ENCODE measurements around the gene RTEL1.

GRCh38 chr20:63718996-63719395 lies 60.9 kb downstream of the RTEL1 start:
- TF ChIP-seq CTCF (IDR thresholded peaks at IDR 0.05; ENCODE audit: low read depth, low read length, poor library complexity, severe bottlenecking), result no peak
- no peak for TF ChIP-seq EZH2phosphoT487 (IDR thresholded peaks at IDR 0.05; ENCODE audit: borderline replicate concordance, low read length)

Data from DOHH2 (cell line).